OCI-LY3 (cell line): ENCODE data around the gene NIPBL.

Source experiments
- H2AFZ ChIP-seq: fragments of 200-600, 300-600 bp; shearing (Covaris generic); 2 replicates; pipeline ENCODE4 v1.6.0; 2014; ENCODE audit warnings: antibody characterized with exemption, low read depth, low read length
- H3K27ac ChIP-seq: fragments of 200-600, 300-600 bp; sonication (generic); 2 replicates; pipeline ENCODE4 v1.5.1; 2014; ENCODE audit warnings: mild to moderate bottlenecking, low read length, moderate library complexity, mixed read lengths
- H3K27me3 ChIP-seq: fragments of 200-600, 300-600 bp; sonication (generic); 2 replicates; pipeline ENCODE4 v1.6.1; 2014; ENCODE audit warnings: low read depth, low read length, mixed read lengths
- H3K36me3 ChIP-seq: fragments of 200-600, 300-600 bp; sonication (generic); replicated peaks from 2 replicates; pipeline ENCODE3; 2014; ENCODE audit warnings: low read depth, low read length, mixed read lengths
- H3K4me1 ChIP-seq: fragments of 300-600, 200-600 bp; sonication (generic); 2 replicates; pipeline ENCODE4 v1.6.1; 2014; ENCODE audit warnings: low read length, mixed read lengths
- H3K4me2 ChIP-seq: fragments of 200-600, 300-600 bp; sonication (generic); 2 replicates; pipeline ENCODE4 v1.6.1; 2014; ENCODE audit warnings: low read length, mixed read lengths
- H3K4me3 ChIP-seq: fragments of 300-600, 200-600 bp; sonication (generic); 2 replicates; pipeline ENCODE4 v1.5.1; 2014; ENCODE audit warnings: antibody characterized with exemption, mild to moderate bottlenecking, low read length, moderate library complexity
- H3K79me2 ChIP-seq: fragments of 300-600, 200-600 bp; shearing (Covaris generic); 2 replicates; pipeline ENCODE4 v1.6.1; 2014; ENCODE audit warnings: mild to moderate bottlenecking, low read length, mixed read lengths
- H3K9ac ChIP-seq: fragments of 300-600, 200-600 bp; shearing (Covaris generic); 2 replicates; pipeline ENCODE4 v1.6.0; 2014; ENCODE audit warnings: mild to moderate bottlenecking, low read length, moderate library complexity
- H3K9me3 ChIP-seq: fragments of 200-600, 300-600 bp; shearing (Covaris generic); 2 replicates; pipeline ENCODE4 v1.6.1; 2014; ENCODE audit warnings: low read length, mixed read lengths; ENCODE audit not compliant: insufficient read depth
- H4K20me1 ChIP-seq: fragments of 200-600, 300-600 bp; sonication (generic); 2 replicates; pipeline ENCODE4 v1.6.1; 2016; ENCODE audit warnings: low read length, mixed read lengths; ENCODE audit not compliant: insufficient read depth
- CTCF ChIP-seq: fragments of 200-600, 300-600 bp; sonication (generic); IDR thresholded peaks from 2 replicates; pipeline ENCODE4 v1.5.1; 2014; ENCODE audit warnings: antibody characterized with exemption, low read length, low read depth
- EZH2phosphoT487 ChIP-seq: fragments of 200-600 bp; shearing (Covaris generic); IDR thresholded peaks from 2 replicates; pipeline ENCODE4 v1.6.1; 2018; ENCODE audit warnings: antibody characterized with exemption, mixed run types, low read depth

The NIPBL gene

GRCh38 chr5:36880761-36881160 lies 4.2 kb downstream of the NIPBL start:
- Histone ChIP-seq H3K9me3 (no peaks in the 10 kb centered on the region), H3K9ac (no peak overlapping the region), H3K4me1 (peaks cover 39% of the 10 kb centered on the region), H3K27me3 (no peaks in the 10 kb centered on the region), H3K27ac (no peak overlapping the region), H4K20me1 (peaks cover 71% of the 10 kb centered on the region), H3K4me2 (peak overlapping the region; percentile 27), H3K79me2 (peaks cover 98% of the 10 kb centered on the region), H2AFZ (no peak overlapping the region), H3K36me3 (no peaks in the 10 kb centered on the region), H3K4me3 (no peak overlapping the region; the same call in 1 of the 2 replicates)
- TF ChIP-seq CTCF (no peak), EZH2phosphoT487 (no peak)

GRCh38 chr5:36881304-36881703 lies 4.7 kb downstream of the NIPBL start:
- H4K20me1 ChIP-seq: peaks cover 76% of the 10 kb centered on the region
- no peak overlapping the region for H2AFZ ChIP-seq
- TF ChIP-seq EZH2phosphoT487 (no peak), CTCF (no peak)
- H3K4me1 ChIP-seq: peaks cover 39% of the 10 kb centered on the region
- H3K27ac ChIP-seq: no peak overlapping the region
- H3K4me3 ChIP-seq: no peak overlapping the region
- no peaks in the 10 kb centered on the region for H3K9me3 ChIP-seq
- no peak overlapping the region for H3K9ac ChIP-seq
- H3K79me2 ChIP-seq: peaks cover 98% of the 10 kb centered on the region
- no peaks in the 10 kb centered on the region for H3K27me3 ChIP-seq
- no peaks in the 10 kb centered on the region for H3K36me3 ChIP-seq
- peak overlapping the region; percentile 67; the same call in 1 of the 2 replicates for H3K4me2 ChIP-seq

- peak overlapping the region; percentile 67 for H3K4me2 ChIP-seq
- H3K4me1 ChIP-seq: peaks cover 39% of the 10 kb centered on the region
- no peaks in the 10 kb centered on the region for H3K36me3 ChIP-seq
- peak overlapping the region; percentile 59 for H3K4me3 ChIP-seq
- peaks cover 100% of the 10 kb centered on the region for H3K79me2 ChIP-seq
- peaks cover 81% of the 10 kb centered on the region for H4K20me1 ChIP-seq
- H3K9me3 ChIP-seq: no peaks in the 10 kb centered on the region
- no peak overlapping the region for H3K9ac ChIP-seq
- H3K27ac ChIP-seq: peak overlapping the region; percentile 60
- no peaks in the 10 kb centered on the region for H3K27me3 ChIP-seq
- no peak overlapping the region for H2AFZ ChIP-seq
- no peak for TF ChIP-seq EZH2phosphoT487
- no peak for TF ChIP-seq CTCF
Observed at GRCh38 chr5:36881807-36882206, 5.2 kb downstream of the NIPBL start.

GRCh38 chr5:36882250-36882649 lies 5.7 kb downstream of the NIPBL start:
- Histone ChIP-seq H3K36me3 (no peaks in the 10 kb centered on the region), H4K20me1 (peaks cover 86% of the 10 kb centered on the region), H3K9me3 (no peaks in the 10 kb centered on the region), H3K27ac (peak overlapping the region; percentile 60), H3K27me3 (no peaks in the 10 kb centered on the region), H3K79me2 (peaks cover 100% of the 10 kb centered on the region), H2AFZ (no peak overlapping the region), H3K9ac (peak overlapping the region; percentile 41), H3K4me2 (peak overlapping the region; percentile 67), H3K4me3 (peak overlapping the region; percentile 59), H3K4me1 (peaks cover 39% of the 10 kb centered on the region)
- TF ChIP-seq EZH2phosphoT487: no peak
- no peak for TF ChIP-seq CTCF
